Limb (tissue), 2 donors: ENCODE data around the gene OSBPL10.

Experiments used
- DNase-seq, 2 donors: peaks; one replicate each; pipeline ENCODE4 v3.0.0-alpha.2; 2016; ENCODE audit errors: extremely low spot score in 2 of 2

Gene OSBPL10

GRCh38 chr3:31858439-31858838 lies 122.6 kb downstream of the OSBPL10 start:
- DNase-seq, result no peak

GRCh38 chr3:31853580-31853979 lies 127.5 kb downstream of the OSBPL10 start:
- no peak for DNase-seq

GRCh38 chr3:31851278-31851677 lies 129.8 kb downstream of the OSBPL10 start:
- no peak for DNase-seq

GRCh38 chr3:31848911-31849310 lies 132.2 kb downstream of the OSBPL10 start:
- DNase-seq, result no peak

- DNase-seq, result no peak
These were observed 132.8 kb downstream of the OSBPL10 start for GRCh38 chr3:31848163-31848818.

GRCh38 chr3:31847760-31848159 lies 133.3 kb downstream of the OSBPL10 start:
- no peak for DNase-seq

- DNase-seq, result no peak
These were observed 139.5 kb downstream of the OSBPL10 start for GRCh38 chr3:31841515-31841914.

GRCh38 chr3:31840252-31840651 lies 140.8 kb downstream of the OSBPL10 start:
- no peak for DNase-seq

- DNase-seq, result no peak
These were observed 141.7 kb downstream of the OSBPL10 start for GRCh38 chr3:31839144-31839917.

- DNase-seq, result no peak
These were observed 144.7 kb downstream of the OSBPL10 start for GRCh38 chr3:31836131-31837075.

GRCh38 chr3:31833391-31834190 lies 147.5 kb downstream of the OSBPL10 start:
- no peak for DNase-seq

GRCh38 chr3:31832551-31832950 lies 148.5 kb downstream of the OSBPL10 start:
- no peak for DNase-seq

- DNase-seq, result no peak
These were observed 149.5 kb downstream of the OSBPL10 start for GRCh38 chr3:31831591-31831990.

GRCh38 chr3:31829826-31830426 lies 151.1 kb downstream of the OSBPL10 start:
- DNase-seq, result no peak

- no peak for DNase-seq
These were observed 152.1 kb downstream of the OSBPL10 start for GRCh38 chr3:31829010-31829409.

- DNase-seq, result no peak
These were observed 153.1 kb downstream of the OSBPL10 start for GRCh38 chr3:31828007-31828406.

- DNase-seq, result no peak
These were observed 157.9 kb downstream of the OSBPL10 start for GRCh38 chr3:31823184-31823583.

GRCh38 chr3:31821118-31821517 lies 159.9 kb downstream of the OSBPL10 start:
- no peak for DNase-seq

- no peak for DNase-seq
These were observed 161.6 kb downstream of the OSBPL10 start for GRCh38 chr3:31819441-31819840.

- DNase-seq, result no peak
These were observed 163.6 kb downstream of the OSBPL10 start for GRCh38 chr3:31817411-31817966.
